Activated naive CD4-positive, alpha-beta T cell treated with anti-CD3 and anti-CD28 coated beads, Interleukin-2, amount 10 ng/mL, durations not matched to agents 7 days and 5 days (primary cell): ENCODE measurements around the gene SLC41A1.
"Not testable (repeated sequence)": the region's sequence is repeated elsewhere in the genome, so short reads cannot be mapped to it uniquely, and the experiment has no call there.

Experiments used
- CTCF ChIA-PET: fragments of 350-600 bp; sonication (Branson Sonifier 250); formaldehyde crosslinking; loops from one replicate; lab custom pipeline; 2021; ENCODE audit warnings: antibody characterized with exemption; lab: Charles Lee
- DNase-seq: peaks from one replicate; pipeline ENCODE4 v3.0.0-alpha.2; 2020
- H3K27ac Mint-ChIP-seq: one replicate; pipeline ENCODE4 v1.8.0; 2021; ENCODE audit warnings: mild to moderate bottlenecking, moderate library complexity, mixed read lengths
- H3K27me3 Mint-ChIP-seq: one replicate; pipeline ENCODE4 v1.8.0; 2021; ENCODE audit warnings: mild to moderate bottlenecking, mixed read lengths
- H3K36me3 Mint-ChIP-seq: one replicate; pipeline ENCODE4 v1.8.0; 2021; ENCODE audit warnings: mixed read lengths
- H3K4me1 Mint-ChIP-seq: one replicate; pipeline ENCODE4 v1.8.0; 2021; ENCODE audit warnings: mixed read lengths
- H3K4me3 Mint-ChIP-seq: one replicate; pipeline ENCODE4 v1.8.0; 2021; ENCODE audit warnings: mild to moderate bottlenecking, moderate library complexity, mixed read lengths
- H3K9me3 Mint-ChIP-seq: one replicate; pipeline ENCODE4 v1.8.0; 2021; ENCODE audit warnings: mixed read lengths

Gene SLC41A1

GRCh38 chr1:205834751-205835150 is 21.8 kb upstream of the SLC41A1 start:
- H3K27ac Mint-ChIP-seq, result no peak overlapping the region
- H3K4me1 Mint-ChIP-seq, result no peaks in the 10 kb centered on the region
- CTCF ChIA-PET, result no interaction called here
- no peaks in the 10 kb centered on the region for H3K36me3 Mint-ChIP-seq
- H3K4me3 Mint-ChIP-seq, result no peak overlapping the region
- H3K9me3 Mint-ChIP-seq, result no peaks in the 10 kb centered on the region
- DNase-seq, result no peak
- peaks cover 13% of the 10 kb centered on the region for H3K27me3 Mint-ChIP-seq

- CTCF ChIA-PET, result no interaction called here
- Mint-ChIP-seq H3K27ac (no peak overlapping the region), H3K4me3 (no peak overlapping the region), H3K9me3 (no peaks in the 10 kb centered on the region), H3K4me1 (no peaks in the 10 kb centered on the region), H3K36me3 (no peaks in the 10 kb centered on the region), H3K27me3 (peaks cover 20% of the 10 kb centered on the region)
- DNase-seq, result no peak
Observed at GRCh38 chr1:205832326-205832751, 19.3 kb upstream of the SLC41A1 start.

- Mint-ChIP-seq H3K4me3 (no peak overlapping the region), H3K27me3 (peaks cover 28% of the 10 kb centered on the region), H3K9me3 (no peaks in the 10 kb centered on the region), H3K4me1 (peaks cover 10% of the 10 kb centered on the region), H3K36me3 (no peaks in the 10 kb centered on the region), H3K27ac (no peak overlapping the region)
- CTCF ChIA-PET, result interaction anchor here (1.0 to 2.2 kb wide), 3 partner anchors 36 to 169 kb away, joined by 3 to 11 read pairs (median 7); no protein-coding TSS in a partner anchor
- DNase-seq, result no peak
Observed at GRCh38 chr1:205827623-205828022, 14.6 kb upstream of the SLC41A1 start.

DNA sequence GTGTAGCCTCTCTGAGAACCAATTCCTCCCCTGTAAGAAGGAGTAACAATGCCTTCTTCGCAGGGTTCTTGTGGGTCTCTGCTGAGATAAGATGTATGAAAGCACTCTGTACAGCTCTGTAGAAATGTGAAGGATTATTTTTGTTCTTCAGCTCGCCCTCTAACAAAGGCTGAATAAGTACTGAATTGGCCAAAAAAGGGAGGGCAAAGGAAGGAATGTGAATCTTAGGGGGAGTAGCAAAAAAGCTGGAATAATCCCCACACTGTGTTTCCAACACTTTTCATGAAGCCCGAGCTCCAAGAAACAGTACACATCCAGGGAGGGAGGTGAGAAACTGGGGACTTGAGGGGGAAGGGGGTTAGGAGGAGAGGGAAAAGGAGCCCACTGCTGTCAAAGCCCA is 14.0 kb upstream of the SLC41A1 start:
- no peaks in the 10 kb centered on the region for H3K36me3 Mint-ChIP-seq
- no peak for DNase-seq
- CTCF ChIA-PET, result interaction anchor here (0.9 to 2.2 kb wide), 4 partner anchors 35 to 279 kb away, joined by 3 to 11 read pairs (median 5); no protein-coding TSS in a partner anchor
- peaks cover 26% of the 10 kb centered on the region for H3K27me3 Mint-ChIP-seq
- peaks cover 10% of the 10 kb centered on the region for H3K4me1 Mint-ChIP-seq
- H3K4me3 Mint-ChIP-seq, result no peak overlapping the region
- H3K9me3 Mint-ChIP-seq, result no peaks in the 10 kb centered on the region
- no peak overlapping the region for H3K27ac Mint-ChIP-seq

DNA sequence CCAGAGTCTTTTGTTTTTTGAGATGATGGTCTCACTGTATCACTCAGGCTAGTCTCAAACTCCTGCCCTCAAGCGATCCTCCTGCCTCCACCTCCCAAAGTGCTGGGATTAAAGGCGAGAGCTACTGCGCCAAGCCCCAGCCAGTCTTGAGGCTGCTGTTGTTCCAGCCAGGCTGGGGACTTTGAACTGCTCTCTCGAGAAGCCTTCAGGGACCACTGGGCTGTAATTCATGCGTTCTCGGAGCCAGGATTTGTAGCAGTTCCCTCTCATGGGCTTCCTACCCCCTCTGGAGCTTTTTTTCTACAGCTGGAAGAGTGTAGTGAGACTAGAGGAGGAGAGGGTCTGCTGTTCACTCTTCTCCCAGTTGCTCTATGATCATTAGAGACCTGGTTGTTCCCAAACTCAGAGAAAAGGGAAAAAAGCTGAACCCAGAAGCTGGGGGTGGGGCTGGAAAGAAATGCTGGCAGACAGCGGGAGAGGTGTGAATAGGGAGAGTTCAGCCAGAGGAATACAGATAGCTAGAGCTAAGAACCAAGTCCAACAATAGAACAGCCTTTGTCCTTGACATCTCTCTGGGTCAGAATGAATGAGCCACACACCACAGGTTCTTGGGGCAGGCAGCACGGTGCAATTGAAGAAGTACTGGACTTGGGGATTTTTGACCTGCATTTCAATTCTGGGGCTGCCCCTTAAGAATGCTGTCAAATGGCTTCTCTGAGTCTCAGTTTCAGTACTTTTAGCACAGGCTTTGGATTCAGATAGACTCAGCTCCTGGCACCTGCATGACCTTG is 13.2 kb upstream of the SLC41A1 start:
- DNase-seq, result no peak
- peaks cover 24% of the 10 kb centered on the region for H3K27me3 Mint-ChIP-seq
- no peak overlapping the region for H3K4me3 Mint-ChIP-seq
- no peaks in the 10 kb centered on the region for H3K9me3 Mint-ChIP-seq
- no peaks in the 10 kb centered on the region for H3K36me3 Mint-ChIP-seq
- peaks cover 10% of the 10 kb centered on the region for H3K4me1 Mint-ChIP-seq
- CTCF ChIA-PET, result interaction anchor here (0.6 to 2.3 kb wide), 8 partner anchors 9 to 280 kb away, joined by 3 to 14 read pairs (median 4); no protein-coding TSS in a partner anchor
- H3K27ac Mint-ChIP-seq, result no peak overlapping the region

- no peak overlapping the region for H3K27ac Mint-ChIP-seq
- H3K27me3 Mint-ChIP-seq, result peaks cover 28% of the 10 kb centered on the region
- H3K4me3 Mint-ChIP-seq, result no peak overlapping the region
- no peaks in the 10 kb centered on the region for H3K9me3 Mint-ChIP-seq
- H3K4me1 Mint-ChIP-seq, result peaks cover 10% of the 10 kb centered on the region
- CTCF ChIA-PET, result interaction anchor here (1.0 to 2.3 kb wide), 3 partner anchors 14 to 166 kb away, joined by 4 to 14 read pairs (median 6); no protein-coding TSS in a partner anchor
- no peak for DNase-seq
- H3K36me3 Mint-ChIP-seq, result no peaks in the 10 kb centered on the region
Observed at GRCh38 chr1:205824180-205824579, 11.2 kb upstream of the SLC41A1 start.

DNA sequence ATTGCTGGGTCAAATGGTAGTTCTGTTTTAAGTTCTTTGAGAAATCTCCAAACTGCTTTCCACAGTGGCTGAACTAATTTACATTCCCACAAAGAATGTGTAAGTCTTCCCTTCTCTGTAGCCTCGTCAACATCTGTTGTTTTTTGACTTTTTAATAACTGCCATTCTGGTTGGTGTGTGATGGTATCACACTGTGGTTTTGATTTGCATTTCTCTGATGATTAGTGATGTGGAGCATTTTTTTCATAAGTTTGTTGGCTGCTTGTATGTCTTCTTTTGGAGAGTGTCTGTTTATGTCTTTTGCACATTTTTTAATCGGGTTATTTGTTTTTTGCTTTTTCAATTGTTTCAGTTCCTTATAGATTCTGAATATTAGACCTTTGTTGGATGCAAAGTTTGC is 10.3 kb upstream of the SLC41A1 start:
- not testable (repeated sequence) for H3K27ac Mint-ChIP-seq, DNase-seq, H3K9me3 Mint-ChIP-seq, H3K4me3 Mint-ChIP-seq, H3K36me3 Mint-ChIP-seq
- peaks cover 10% of the 10 kb centered on the region for H3K4me1 Mint-ChIP-seq
- CTCF ChIA-PET, result interaction anchor here (0.6 kb wide), 1 partner anchor 8 kb away, joined by 3 read pairs; no protein-coding TSS in a partner anchor
- H3K27me3 Mint-ChIP-seq, result peaks cover 24% of the 10 kb centered on the region

DNA sequence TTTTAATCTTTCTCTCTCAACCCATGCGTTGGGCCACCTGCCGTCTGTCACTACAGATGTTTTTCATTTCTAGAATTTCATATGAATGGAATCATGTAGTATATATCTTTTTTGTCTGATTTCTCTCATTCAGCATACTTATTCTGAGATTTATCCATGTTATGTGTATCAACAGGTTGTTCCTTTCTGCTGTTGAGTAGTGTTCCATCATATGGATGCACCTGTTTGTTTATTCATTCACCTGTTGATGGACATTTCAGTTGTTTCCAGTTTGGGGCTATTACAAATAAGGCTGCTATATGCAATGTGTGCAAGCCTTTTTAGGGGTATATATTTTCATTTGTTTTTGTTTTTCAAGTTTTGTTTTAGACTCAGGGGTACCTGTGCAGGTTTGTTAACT is 9.4 kb upstream of the SLC41A1 start:
- Mint-ChIP-seq H3K4me1 (peaks cover 10% of the 10 kb centered on the region), H3K27ac (no peak overlapping the region), H3K27me3 (peaks cover 16% of the 10 kb centered on the region), H3K36me3 (no peaks in the 10 kb centered on the region), H3K9me3 (no peaks in the 10 kb centered on the region), H3K4me3 (no peak overlapping the region)
- no peak for DNase-seq
- CTCF ChIA-PET, result no interaction called here

DNA sequence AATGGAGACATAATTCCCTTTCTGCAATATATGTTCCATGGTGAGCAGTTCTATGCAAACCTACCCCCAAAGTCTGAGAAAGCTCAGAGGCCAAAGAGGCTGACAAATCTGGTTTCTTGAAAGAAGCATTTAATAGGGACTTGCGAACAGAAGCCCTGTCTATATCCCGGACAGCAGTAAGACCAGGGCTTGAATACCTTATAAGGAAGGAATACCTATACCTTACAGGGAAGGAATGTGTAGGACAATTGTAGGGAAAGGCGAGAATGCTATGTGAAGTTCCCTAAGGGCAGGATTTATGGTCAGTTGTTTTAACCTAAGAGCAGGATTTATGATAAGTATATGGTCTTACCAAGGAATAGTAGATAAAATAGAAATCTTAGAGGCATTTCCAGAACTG is 5.0 kb upstream of the SLC41A1 start:
- Mint-ChIP-seq H3K36me3 (no peaks in the 10 kb centered on the region), H3K27me3 (peaks cover 22% of the 10 kb centered on the region), H3K9me3 (no peaks in the 10 kb centered on the region), H3K27ac (no peak overlapping the region), H3K4me3 (no peak overlapping the region), H3K4me1 (peaks cover 9% of the 10 kb centered on the region)
- CTCF ChIA-PET, result interaction anchor here (0.6 to 0.9 kb wide), 2 partner anchors 8 to 49 kb away, joined by 3 read pairs; no protein-coding TSS in a partner anchor
- no peak for DNase-seq

DNA sequence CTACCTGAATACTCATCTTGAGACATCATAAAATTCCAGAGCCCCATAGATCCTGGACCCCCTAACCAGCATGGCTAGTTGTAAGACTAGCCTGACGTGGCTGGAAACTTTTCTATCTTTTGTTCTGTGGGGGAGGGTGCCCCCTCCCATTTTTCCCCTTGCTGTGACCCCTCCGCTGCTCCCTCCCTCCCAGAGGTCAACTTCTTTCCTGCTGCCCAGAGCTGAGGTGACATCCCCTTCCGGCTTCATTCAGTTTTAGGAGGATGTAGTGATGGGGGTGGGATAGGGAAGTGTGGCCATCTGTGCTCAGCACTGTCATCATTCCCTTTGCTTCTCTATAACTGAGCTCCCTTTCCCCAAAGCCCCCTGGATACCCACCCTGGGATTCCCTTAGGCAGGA is 4.4 kb upstream of the SLC41A1 start:
- H3K27ac Mint-ChIP-seq, result no peak overlapping the region

GRCh38 chr1:205813755-205814058 is 709 bp upstream of the SLC41A1 start:
- Mint-ChIP-seq H3K9me3 (no peaks in the 10 kb centered on the region), H3K4me3 (peak overlapping the region; percentile 80), H3K27ac (no peak overlapping the region), H3K4me1 (peaks cover 30% of the 10 kb centered on the region), H3K27me3 (peaks cover 19% of the 10 kb centered on the region), H3K36me3 (peaks cover 7% of the 10 kb centered on the region)
- DNase-seq, result no peak
- CTCF ChIA-PET, result no interaction called here

More for the DNA sequence above, 4.4 kb upstream of the SLC41A1 start:
- DNase-seq, result no peak
- CTCF ChIA-PET, result interaction anchor here (0.6 to 0.9 kb wide), 2 partner anchors 9 to 48 kb away, joined by 3 read pairs; no protein-coding TSS in a partner anchor
- H3K9me3 Mint-ChIP-seq, result no peaks in the 10 kb centered on the region
- no peaks in the 10 kb centered on the region for H3K36me3 Mint-ChIP-seq
- H3K27me3 Mint-ChIP-seq, result peaks cover 23% of the 10 kb centered on the region
- no peak overlapping the region for H3K4me3 Mint-ChIP-seq
- H3K4me1 Mint-ChIP-seq, result peaks cover 10% of the 10 kb centered on the region

GRCh38 chr1:205812271-205812877 is 624 bp downstream of the SLC41A1 start:
- peaks cover 38% of the 10 kb centered on the region for H3K4me1 Mint-ChIP-seq
- H3K4me3 Mint-ChIP-seq, result peak overlapping the region; percentile 85
- DNase-seq, result no peak
- CTCF ChIA-PET, result interaction anchor here (0.8 to 2.0 kb wide), 4 partner anchors 21 to 220 kb away, joined by 3 to 9 read pairs (median 4); no protein-coding TSS in a partner anchor
- peaks cover 19% of the 10 kb centered on the region for H3K27me3 Mint-ChIP-seq
- H3K36me3 Mint-ChIP-seq, result peaks cover 10% of the 10 kb centered on the region
- H3K9me3 Mint-ChIP-seq, result no peaks in the 10 kb centered on the region
- H3K27ac Mint-ChIP-seq, result peak overlapping the region; percentile 74

GRCh38 chr1:205811660-205812059 is 1.3 kb downstream of the SLC41A1 start:
- H3K27ac Mint-ChIP-seq, result no peak overlapping the region
- no peak for DNase-seq

DNA sequence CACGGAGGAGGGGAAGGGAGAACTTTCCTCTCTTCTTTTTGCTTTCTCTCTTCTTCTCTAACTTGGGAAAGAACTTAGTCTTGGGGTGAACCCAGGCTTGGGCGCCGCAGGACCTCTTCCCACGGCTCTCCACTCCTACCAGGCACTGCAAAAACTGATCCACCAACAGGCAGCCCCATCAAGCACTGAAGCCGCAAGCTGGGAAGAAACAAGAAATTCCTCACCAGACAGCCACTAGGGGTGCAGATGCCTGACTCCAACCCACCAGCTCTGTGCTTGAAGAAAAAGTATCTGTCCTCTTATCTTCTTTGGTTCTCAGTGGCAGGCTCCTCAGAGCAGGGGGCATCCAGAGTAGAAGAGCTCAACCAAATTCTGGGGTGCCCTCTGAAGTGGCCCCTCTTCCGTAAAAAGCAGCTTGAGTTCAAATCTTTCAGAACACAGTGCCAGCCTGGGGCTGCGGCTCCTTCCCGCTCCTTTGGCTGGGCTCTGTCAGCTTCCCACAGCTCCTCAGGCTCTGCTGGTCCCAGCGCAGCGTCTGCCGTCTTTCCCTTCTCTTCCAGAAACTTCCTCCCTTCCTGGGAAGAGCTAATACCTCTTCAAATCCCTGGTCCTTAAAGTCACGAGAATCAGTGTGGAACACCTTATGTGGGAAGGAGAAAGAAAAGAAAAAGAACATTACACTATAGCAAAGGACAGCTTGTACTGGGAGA is 2.4 kb downstream of the SLC41A1 start:
- peaks cover 11% of the 10 kb centered on the region for H3K36me3 Mint-ChIP-seq
- no peaks in the 10 kb centered on the region for H3K9me3 Mint-ChIP-seq
- no peak for DNase-seq
- H3K4me3 Mint-ChIP-seq, result no peak overlapping the region
- H3K27me3 Mint-ChIP-seq, result peaks cover 19% of the 10 kb centered on the region
- peak overlapping the region; percentile 59 for H3K27ac Mint-ChIP-seq
- H3K4me1 Mint-ChIP-seq, result peaks cover 54% of the 10 kb centered on the region
- CTCF ChIA-PET, result interaction anchor here (2.0 to 2.2 kb wide), 2 partner anchors 14 to 19 kb away, joined by 6 to 9 read pairs; no protein-coding TSS in a partner anchor

More at GRCh38 chr1:205811660-205812059, 1.3 kb downstream of the SLC41A1 start:
- CTCF ChIA-PET, result interaction anchor here (0.8 to 2.0 kb wide), 4 partner anchors 20 to 220 kb away, joined by 3 to 9 read pairs (median 4); no protein-coding TSS in a partner anchor
- peaks cover 11% of the 10 kb centered on the region for H3K36me3 Mint-ChIP-seq
- H3K4me1 Mint-ChIP-seq, result peaks cover 44% of the 10 kb centered on the region
- H3K4me3 Mint-ChIP-seq, result peak overlapping the region; percentile 85
- no peaks in the 10 kb centered on the region for H3K9me3 Mint-ChIP-seq
- H3K27me3 Mint-ChIP-seq, result peaks cover 19% of the 10 kb centered on the region
